Activated CD4-positive, alpha-beta memory T cell treated with anti-CD3 and anti-CD28 coated beads, Interleukin-2, amount 10 ng/mL, durations not matched to agents 7 days and 5 days (primary cell): ENCODE results near the gene DRAXIN. TPM values are rescaled to one million over a fixed set of nuclear protein-coding genes. Genes with fewer than 3 reads are reported as not detected.
A peak's percentile ranks its signal among the peaks of the same experiment; 100 is the strongest.

ENCODE experiments used
- CTCF ChIA-PET: fragments of 350-600 bp; sonication (Branson Sonifier 250); formaldehyde crosslinking; loops from one replicate; lab custom pipeline; 2021; ENCODE audit warnings: antibody characterized with exemption, inconsistent platforms; lab: Charles Lee
- POLR2A ChIA-PET: fragments of 350-600 bp; sonication (Branson Sonifier 250); formaldehyde crosslinking; loops from one replicate; lab custom pipeline; 2021; ENCODE audit warnings: antibody characterized with exemption; lab: Charles Lee
- DNase-seq: peaks from one replicate; pipeline ENCODE4 v3.0.0-alpha.2; 2020
- H3K27ac Mint-ChIP-seq: one replicate; pipeline ENCODE4 v1.8.0; 2021; ENCODE audit warnings: mild to moderate bottlenecking, mixed read lengths
- H3K27me3 Mint-ChIP-seq: one replicate; pipeline ENCODE4 v1.8.0; 2021; ENCODE audit warnings: mixed read lengths
- H3K36me3 Mint-ChIP-seq: one replicate; pipeline ENCODE4 v1.8.0; 2021; ENCODE audit warnings: low read depth, mixed read lengths
- H3K4me1 Mint-ChIP-seq: one replicate; pipeline ENCODE4 v1.8.0; 2021; ENCODE audit warnings: mixed read lengths
- H3K4me3 Mint-ChIP-seq: one replicate; pipeline ENCODE4 v1.8.0; 2021; ENCODE audit warnings: mild to moderate bottlenecking, mixed read lengths
- H3K9me3 Mint-ChIP-seq: one replicate; pipeline ENCODE4 v1.8.0; 2021; ENCODE audit warnings: mixed read lengths
- total RNA-seq, 2 experiments: library from RNA; stranded (reverse); gene quantifications; one replicate each; pipeline ENCODE4 v1.2.3, GENCODE V29; 2021

DRAXIN gene
- total RNA-seq, 2 experiments from 2014 or later, result 0.60 TPM

GRCh38 chr1:11746795-11747487 lies 55.4 kb downstream of the DRAXIN start:
- ChIA-PET POLR2A (no interaction called here), CTCF (no interaction called here)
- Mint-ChIP-seq H3K4me1 (peaks cover 43% of the 10 kb centered on the region), H3K4me3 (no peak overlapping the region), H3K27me3 (no peaks in the 10 kb centered on the region), H3K27ac (no peak overlapping the region), H3K36me3 (peaks cover 42% of the 10 kb centered on the region), H3K9me3 (no peaks in the 10 kb centered on the region)
- no peak for DNase-seq

- CTCF ChIA-PET, result interaction anchor here (0.9 to 2.4 kb wide), 7 partner anchors 29 to 105 kb away, joined by 3 to 15 read pairs (median 4); partner anchors contain the start of gene FBXO6
- no peaks in the 10 kb centered on the region for H3K27me3 Mint-ChIP-seq
- H3K36me3 Mint-ChIP-seq, result peaks cover 30% of the 10 kb centered on the region
- DNase-seq, result no peak
- H3K4me3 Mint-ChIP-seq, result no peak overlapping the region
- peaks cover 42% of the 10 kb centered on the region for H3K4me1 Mint-ChIP-seq
- H3K9me3 Mint-ChIP-seq, result no peaks in the 10 kb centered on the region
- POLR2A ChIA-PET, result interaction anchor here (1.2 to 2.3 kb wide), 3 partner anchors 12 to 84 kb away, joined by 3 to 12 read pairs (median 4); partner anchors contain the start of genes AGTRAP and FBXO6
- H3K27ac Mint-ChIP-seq, result peak overlapping the region; percentile 74
Observed at GRCh38 chr1:11748294-11749202, 57.0 kb downstream of the DRAXIN start.

- Mint-ChIP-seq H3K9me3 (no peaks in the 10 kb centered on the region), H3K27ac (peak overlapping the region; percentile 74), H3K4me3 (no peak overlapping the region), H3K27me3 (no peaks in the 10 kb centered on the region), H3K4me1 (peaks cover 42% of the 10 kb centered on the region), H3K36me3 (peaks cover 30% of the 10 kb centered on the region)
- ChIA-PET POLR2A (interaction anchor here (0.8 to 2.3 kb wide), 4 partner anchors 13 to 159 kb away, joined by 3 to 12 read pairs (median 4); partner anchors contain the start of genes AGTRAP and FBXO6), CTCF (interaction anchor here (1.0 to 2.4 kb wide), 8 partner anchors 8 to 106 kb away, joined by 3 to 15 read pairs (median 5); partner anchors contain the start of gene FBXO6)
- DNase-seq, result peak; percentile 78
Observed at GRCh38 chr1:11749203-11749689, 57.7 kb downstream of the DRAXIN start.

- no peaks in the 10 kb centered on the region for H3K27me3 Mint-ChIP-seq
- H3K4me1 Mint-ChIP-seq, result peaks cover 39% of the 10 kb centered on the region
- ChIA-PET CTCF (interaction anchor here (1.0 to 2.4 kb wide), 6 partner anchors 9 to 101 kb away, joined by 3 to 15 read pairs (median 8); partner anchors contain the start of gene FBXO6), POLR2A (interaction anchor here (0.8 to 2.3 kb wide), 3 partner anchors 14 to 158 kb away, joined by 3 to 12 read pairs (median 4); partner anchors contain the start of genes AGTRAP and FBXO6)
- no peak overlapping the region for H3K4me3 Mint-ChIP-seq
- H3K36me3 Mint-ChIP-seq, result peaks cover 27% of the 10 kb centered on the region
- H3K27ac Mint-ChIP-seq, result no peak overlapping the region
- H3K9me3 Mint-ChIP-seq, result no peaks in the 10 kb centered on the region
- DNase-seq, result no peak
Observed at GRCh38 chr1:11749996-11750395, 58.5 kb downstream of the DRAXIN start.

DNA sequence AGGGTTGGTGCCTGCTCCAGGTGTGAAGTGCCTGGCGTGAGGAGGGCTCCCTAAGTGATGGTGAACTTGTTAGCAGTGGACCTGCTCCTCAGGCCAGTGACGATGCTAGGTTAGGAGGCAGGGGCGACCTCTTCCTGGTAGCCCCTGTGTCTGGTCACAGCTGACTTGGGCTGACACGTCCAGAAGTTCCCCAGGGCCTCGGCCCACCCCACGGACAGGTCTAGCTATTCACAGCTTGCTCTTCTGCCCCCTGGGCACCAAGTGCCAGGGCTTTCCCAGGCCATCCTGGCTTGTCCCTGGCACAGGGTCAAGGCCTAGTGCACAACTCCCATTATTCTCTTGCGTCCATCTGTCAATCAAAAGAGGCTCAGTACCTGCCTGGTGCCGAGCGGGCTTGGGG lies 59.6 kb downstream of the DRAXIN start:
- Mint-ChIP-seq H3K4me1 (peaks cover 33% of the 10 kb centered on the region), H3K36me3 (peaks cover 22% of the 10 kb centered on the region), H3K27me3 (peaks cover 5% of the 10 kb centered on the region), H3K27ac (no peak overlapping the region), H3K4me3 (no peak overlapping the region), H3K9me3 (no peaks in the 10 kb centered on the region)
- no peak for DNase-seq
- POLR2A ChIA-PET, result no interaction called here
- CTCF ChIA-PET, result no interaction called here

- no peak for DNase-seq
- Mint-ChIP-seq H3K4me1 (peaks cover 25% of the 10 kb centered on the region), H3K27ac (no peak overlapping the region), H3K4me3 (no peak overlapping the region), H3K36me3 (peaks cover 14% of the 10 kb centered on the region), H3K9me3 (no peaks in the 10 kb centered on the region), H3K27me3 (peaks cover 15% of the 10 kb centered on the region)
- POLR2A ChIA-PET, result interaction anchor here (1.1 kb wide), 1 partner anchor 33 kb away, joined by 5 read pairs; no protein-coding TSS in a partner anchor
- CTCF ChIA-PET, result interaction anchor here (1.4 kb wide), 1 partner anchor 88 kb away, joined by 6 read pairs; the partner anchor contains the start of gene FBXO6
Observed at GRCh38 chr1:11752359-11753088, 61.0 kb downstream of the DRAXIN start.

GRCh38 chr1:11753555-11754208 lies 62.2 kb downstream of the DRAXIN start:
- H3K4me1 Mint-ChIP-seq, result peaks cover 19% of the 10 kb centered on the region
- CTCF ChIA-PET, result interaction anchor here (0.7 kb wide), 1 partner anchor 12 kb away, joined by 4 read pairs; no protein-coding TSS in a partner anchor
- peaks cover 15% of the 10 kb centered on the region for H3K27me3 Mint-ChIP-seq
- H3K4me3 Mint-ChIP-seq, result no peak overlapping the region
- POLR2A ChIA-PET, result no interaction called here
- DNase-seq, result no peak
- peaks cover 9% of the 10 kb centered on the region for H3K36me3 Mint-ChIP-seq
- H3K9me3 Mint-ChIP-seq, result no peaks in the 10 kb centered on the region
- no peak overlapping the region for H3K27ac Mint-ChIP-seq

DNA sequence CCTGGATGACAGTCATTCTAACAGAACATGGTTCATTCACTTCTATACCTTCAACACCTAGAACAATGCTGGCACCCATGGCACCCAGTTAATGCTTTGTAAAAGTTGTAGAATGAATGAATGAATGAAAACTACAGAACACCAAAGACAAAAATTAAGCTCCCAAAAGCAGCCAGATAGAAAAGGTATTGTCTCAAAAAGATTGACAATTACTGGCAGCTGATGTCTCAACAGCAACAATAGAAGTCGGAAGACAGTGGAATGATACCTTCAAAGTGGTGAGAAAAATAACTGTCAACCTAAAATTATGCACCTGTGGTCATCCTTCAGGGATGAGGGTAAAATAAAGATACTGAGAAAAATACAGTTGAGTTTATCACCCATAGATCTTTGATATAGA lies 65.5 kb downstream of the DRAXIN start:
- Mint-ChIP-seq H3K36me3 (no peaks in the 10 kb centered on the region), H3K27me3 (peaks cover 29% of the 10 kb centered on the region), H3K9me3 (no peaks in the 10 kb centered on the region), H3K4me3 (no peak overlapping the region), H3K4me1 (peaks cover 11% of the 10 kb centered on the region), H3K27ac (no peak overlapping the region)
- DNase-seq, result no peak
- ChIA-PET POLR2A (no interaction called here), CTCF (interaction anchor here (1.0 to 1.5 kb wide), 2 partner anchors 21 to 107 kb away, joined by 3 to 4 read pairs; partner anchors contain the start of gene AGTRAP)

- Mint-ChIP-seq H3K27me3 (peaks cover 44% of the 10 kb centered on the region), H3K9me3 (no peaks in the 10 kb centered on the region), H3K4me1 (no peaks in the 10 kb centered on the region), H3K27ac (no peak overlapping the region), H3K4me3 (no peak overlapping the region), H3K36me3 (no peaks in the 10 kb centered on the region)
- no peak for DNase-seq
- ChIA-PET CTCF (no interaction called here), POLR2A (no interaction called here)
Observed at GRCh38 chr1:11759791-11760190, 68.3 kb downstream of the DRAXIN start.

DNA sequence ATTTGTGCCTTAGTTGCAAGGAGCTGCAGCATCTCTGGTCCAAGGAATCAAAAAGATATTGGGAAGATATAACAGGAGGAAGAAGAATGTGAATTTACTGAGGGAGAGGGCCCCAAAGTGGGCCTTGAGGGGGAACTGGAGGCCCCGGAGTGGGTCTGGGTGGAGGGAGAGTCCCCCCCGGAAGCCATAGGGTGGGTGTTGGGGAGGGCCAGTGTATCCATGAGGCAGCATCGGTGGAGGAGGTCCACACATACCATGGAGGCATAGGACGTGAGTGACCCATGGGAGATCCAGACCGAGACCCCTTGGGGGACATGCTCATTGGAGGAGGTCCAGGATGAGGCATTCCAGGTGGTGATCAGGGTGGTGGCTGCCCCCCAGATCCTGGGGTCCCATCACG lies 69.8 kb downstream of the DRAXIN start:
- Mint-ChIP-seq H3K4me1 (no peaks in the 10 kb centered on the region), H3K4me3 (no peak overlapping the region), H3K9me3 (no peaks in the 10 kb centered on the region), H3K27me3 (peaks cover 38% of the 10 kb centered on the region), H3K27ac (no peak overlapping the region), H3K36me3 (no peaks in the 10 kb centered on the region)
- CTCF ChIA-PET, result no interaction called here
- no peak for DNase-seq
- POLR2A ChIA-PET, result no interaction called here

DNA sequence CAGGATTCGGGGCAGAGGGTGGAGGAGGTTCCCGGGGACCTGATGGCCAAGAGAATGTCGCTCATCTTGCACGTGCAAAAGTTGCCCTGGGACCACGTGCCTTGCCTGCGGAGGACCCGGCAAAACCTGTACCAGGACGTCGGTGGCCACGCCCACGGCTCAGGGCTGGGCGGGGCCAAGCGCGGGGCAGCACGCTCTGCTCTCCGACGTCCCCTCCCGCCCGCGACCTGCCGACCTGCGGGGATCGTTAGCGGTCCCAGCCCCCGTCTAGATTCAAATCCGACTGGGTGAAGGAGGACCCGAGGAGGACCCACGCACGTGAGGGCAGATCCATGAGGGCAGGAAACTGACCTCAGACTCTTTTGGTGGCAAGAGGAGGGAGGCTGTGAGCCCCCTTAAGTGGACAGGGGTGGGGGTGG lies 70.5 kb downstream of the DRAXIN start, which contains the start of gene C1orf167:
C1orf167 (plus strand) TSS at position 206 of the 419 bp plus-strand sequence. CDS start 2,208 bp downstream, outside the sequence.
- peaks cover 32% of the 10 kb centered on the region for H3K27me3 Mint-ChIP-seq
- no peak within 1 kb of the TSS for H3K27ac Mint-ChIP-seq
- H3K4me3 Mint-ChIP-seq, result no peak within 1 kb of the TSS
- POLR2A ChIA-PET, result no interaction called here
- H3K4me1 Mint-ChIP-seq, result no peaks in the 10 kb centered on the region
- DNase-seq, result peak; percentile 32
- no peaks in the 10 kb centered on the region for H3K36me3 Mint-ChIP-seq
- H3K9me3 Mint-ChIP-seq, result no peaks in the 10 kb centered on the region
- CTCF ChIA-PET, result no interaction called here
